KG1 (cell line): Measurements from ENCODE around the gene C3orf80.
"Not testable (repeated sequence)": the region's sequence is repeated elsewhere in the genome, so short reads cannot be mapped to it uniquely, and the experiment has no call there.

Experiments
- DNase-seq: peaks from one replicate; lab custom pipeline; 2025; lab: John Stamatoyannopoulos, UW

C3orf80 gene

DNA sequence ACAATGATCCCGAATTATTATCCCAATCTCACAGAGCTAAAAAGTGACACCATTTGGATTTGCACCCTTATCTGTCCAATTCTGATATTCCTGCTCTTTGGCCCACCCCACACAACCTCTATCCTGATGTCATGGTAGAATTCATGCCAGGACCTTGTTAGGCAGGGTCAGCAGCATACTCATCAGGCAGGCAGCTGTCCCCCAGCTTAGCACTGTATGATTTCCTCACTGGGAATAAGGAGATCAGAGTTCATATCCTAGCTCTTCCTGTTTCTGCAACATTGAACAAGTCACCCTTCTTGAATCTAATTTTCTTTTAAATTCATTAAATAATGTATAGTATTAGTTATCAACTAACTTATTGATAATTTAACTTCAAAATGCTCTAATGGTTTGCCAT lies 12.0 kb upstream of the C3orf80 start:
- DNase-seq = no peak

GRCh38 chr3:160217675-160218074 lies 7.5 kb upstream of the C3orf80 start:
- DNase-seq = no peak

GRCh38 chr3:160218136-160218535 lies 7.1 kb upstream of the C3orf80 start:
- no peak for DNase-seq

- no peak for DNase-seq
These were observed 5.2 kb upstream of the C3orf80 start for GRCh38 chr3:160220038-160220437.

GRCh38 chr3:160221019-160221418 lies 4.2 kb upstream of the C3orf80 start:
- DNase-seq = no peak

DNA sequence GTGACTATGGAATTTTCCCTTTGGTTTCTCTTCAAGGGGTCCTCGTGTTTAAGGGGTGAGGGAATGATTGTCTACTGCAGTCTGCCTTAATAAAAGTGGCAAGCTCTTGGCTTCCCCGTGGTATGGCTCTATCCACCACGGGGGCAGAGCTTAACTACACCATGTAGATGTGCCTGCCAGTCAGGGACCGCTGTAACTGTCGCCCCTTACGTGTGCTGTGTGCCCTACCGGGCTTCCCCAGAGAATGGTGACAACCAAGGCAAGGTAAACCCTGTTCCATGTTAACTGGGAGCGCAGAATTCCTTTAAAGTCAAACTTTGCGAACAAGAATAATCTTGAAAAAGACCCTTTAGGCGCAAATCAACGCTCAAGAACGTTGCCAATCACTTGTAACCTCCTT lies 966 bp upstream of the C3orf80 start:
- DNase-seq = no peak

- DNase-seq = no peak
These were observed 429 bp upstream of the C3orf80 start for GRCh38 chr3:160224811-160225175.

- no peak for DNase-seq
These were observed 1.0 kb downstream of the C3orf80 start for GRCh38 chr3:160226026-160226907.

DNA sequence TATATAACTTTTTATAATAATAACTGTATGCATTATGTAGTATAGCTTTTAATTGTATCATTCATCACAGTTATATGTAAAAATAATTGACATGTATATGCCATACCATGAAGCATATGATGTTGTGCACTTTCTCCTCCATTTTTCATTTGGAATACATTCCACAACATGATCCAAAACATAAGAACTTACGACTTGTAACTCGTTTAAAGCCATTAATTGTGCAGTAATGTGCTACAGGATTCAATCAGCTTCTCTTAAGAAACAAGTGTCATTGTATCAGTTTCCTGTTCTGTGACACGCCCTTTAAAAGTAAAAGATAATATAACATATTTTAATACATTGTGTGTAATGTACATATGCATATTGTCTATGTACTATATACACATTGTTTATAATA lies 2.2 kb downstream of the C3orf80 start:
- DNase-seq = no peak

- DNase-seq = no peak
These were observed 6.8 kb downstream of the C3orf80 start for GRCh38 chr3:160232014-160232413.

GRCh38 chr3:160240719-160241118 lies 15.5 kb downstream of the C3orf80 start:
- DNase-seq = not testable (repeated sequence)

GRCh38 chr3:160245261-160245800 lies 20.1 kb downstream of the C3orf80 start:
- DNase-seq = no peak

- DNase-seq = no peak
These were observed 22.5 kb downstream of the C3orf80 start for GRCh38 chr3:160247766-160248165.

DNA sequence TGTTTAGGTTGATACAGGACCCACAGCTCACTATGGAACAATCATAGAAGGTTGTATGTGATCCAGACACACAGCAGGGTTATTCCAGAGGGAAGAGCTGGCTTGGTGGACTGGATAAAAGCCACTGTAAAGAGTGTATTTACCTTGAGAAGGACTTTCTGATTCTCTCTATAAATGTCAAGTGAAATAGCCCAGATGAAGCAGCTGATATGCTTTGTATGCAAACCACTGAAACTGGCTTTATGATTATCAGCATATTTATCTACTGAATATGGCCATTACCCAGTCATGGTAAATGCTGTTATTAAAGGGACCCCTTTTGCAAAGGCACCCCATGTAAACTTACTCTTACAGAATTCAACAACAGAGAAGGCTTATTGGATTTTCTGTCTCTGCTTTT lies 28.1 kb downstream of the C3orf80 start:
- DNase-seq = no peak

DNA sequence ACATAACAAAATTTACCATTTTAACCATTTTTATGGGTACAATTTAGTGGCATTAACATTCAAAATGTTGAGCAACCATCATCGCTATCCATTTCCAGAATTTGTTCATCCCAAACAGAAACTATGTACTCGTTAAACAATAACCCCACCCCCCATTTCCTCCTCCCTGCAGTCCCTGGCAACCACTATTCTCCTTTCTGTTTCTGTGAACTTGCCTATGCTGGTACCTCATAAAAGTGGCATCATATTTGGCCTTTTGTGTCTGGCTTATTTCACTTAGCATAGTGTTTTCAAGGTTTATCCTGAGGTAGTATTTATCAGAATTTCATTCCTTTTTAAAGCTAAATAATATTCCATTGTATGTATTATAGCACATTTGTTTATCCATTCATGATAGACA lies 32.4 kb downstream of the C3orf80 start:
- no peak for DNase-seq

DNA sequence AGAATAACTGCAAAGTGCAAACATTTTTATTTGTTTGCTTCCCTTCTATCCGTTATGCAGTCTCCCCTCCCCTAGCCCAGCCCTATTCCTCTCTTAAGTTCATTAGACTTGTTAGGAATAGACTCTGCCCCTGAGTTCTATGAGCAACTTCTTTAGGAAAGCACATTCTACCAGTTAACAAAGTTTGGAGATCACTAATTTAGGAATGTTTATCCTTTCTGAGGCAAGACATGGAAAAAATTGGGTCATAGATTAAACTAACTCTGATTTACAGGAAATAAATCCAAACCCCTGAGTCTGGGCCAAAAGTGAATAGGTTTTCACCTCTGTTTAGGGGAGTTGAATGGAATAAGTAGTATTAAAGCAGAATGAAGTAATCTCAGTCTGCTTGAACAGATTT lies 34.4 kb downstream of the C3orf80 start:
- no peak for DNase-seq

GRCh38 chr3:160260587-160261270 lies 35.5 kb downstream of the C3orf80 start:
- no peak for DNase-seq

- DNase-seq = no peak
These were observed 39.9 kb downstream of the C3orf80 start for GRCh38 chr3:160265088-160265487.
